ENCODE measurements around the gene POLR2F.

Gene POLR2F

DNA sequence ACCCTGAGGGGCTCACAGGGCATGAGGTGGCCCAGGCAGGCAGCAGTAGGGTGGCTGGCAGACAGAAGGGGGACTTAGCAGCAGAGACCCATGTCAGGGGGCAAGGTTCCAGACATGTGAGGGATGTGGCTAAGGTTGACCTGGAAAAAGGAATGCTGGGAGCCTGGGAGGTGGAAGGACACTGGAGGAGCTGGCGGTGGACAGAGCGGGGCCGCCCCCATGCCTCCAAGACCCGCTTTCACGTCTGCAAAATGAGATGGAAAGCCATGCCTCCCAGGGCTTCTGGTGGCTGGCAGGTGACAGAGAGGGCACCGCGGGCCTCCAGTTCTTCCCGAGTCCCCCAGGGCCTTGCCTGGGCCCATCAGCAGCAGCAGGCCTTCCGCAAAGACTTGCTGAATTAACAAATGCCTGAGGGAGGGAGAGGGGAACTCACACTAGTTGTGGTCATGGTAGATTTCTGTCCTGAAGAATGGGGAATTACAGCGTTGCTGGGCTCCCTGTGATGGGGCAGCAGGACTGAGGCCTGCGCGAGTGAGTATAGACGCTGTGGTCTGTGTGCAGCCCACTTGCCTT, 53.9 kb downstream of the POLR2F start:
- TF ChIP-seq TCF12 (IDR thresholded peaks at IDR 0.05; ENCODE audit: low read depth) (no peak), YY1 (IDR thresholded peaks at IDR 0.05; ENCODE audit: low read depth) (no peak), RAD21 (IDR thresholded peaks at IDR 0.05; ENCODE audit: low read depth) (no peak), EGR1 (IDR thresholded peaks at IDR 0.05) (no peak)
- TF ChIP-seq, protein P1, sequence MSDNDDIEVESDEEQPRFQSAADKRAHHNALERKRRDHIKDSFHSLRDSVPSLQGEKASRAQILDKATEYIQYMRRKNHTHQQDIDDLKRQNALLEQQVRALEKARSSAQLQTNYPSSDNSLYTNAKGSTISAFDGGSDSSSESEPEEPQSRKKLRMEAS (IDR thresholded peaks at IDR 0.05) = no peak
- TF ChIP-seq, protein P2, sequence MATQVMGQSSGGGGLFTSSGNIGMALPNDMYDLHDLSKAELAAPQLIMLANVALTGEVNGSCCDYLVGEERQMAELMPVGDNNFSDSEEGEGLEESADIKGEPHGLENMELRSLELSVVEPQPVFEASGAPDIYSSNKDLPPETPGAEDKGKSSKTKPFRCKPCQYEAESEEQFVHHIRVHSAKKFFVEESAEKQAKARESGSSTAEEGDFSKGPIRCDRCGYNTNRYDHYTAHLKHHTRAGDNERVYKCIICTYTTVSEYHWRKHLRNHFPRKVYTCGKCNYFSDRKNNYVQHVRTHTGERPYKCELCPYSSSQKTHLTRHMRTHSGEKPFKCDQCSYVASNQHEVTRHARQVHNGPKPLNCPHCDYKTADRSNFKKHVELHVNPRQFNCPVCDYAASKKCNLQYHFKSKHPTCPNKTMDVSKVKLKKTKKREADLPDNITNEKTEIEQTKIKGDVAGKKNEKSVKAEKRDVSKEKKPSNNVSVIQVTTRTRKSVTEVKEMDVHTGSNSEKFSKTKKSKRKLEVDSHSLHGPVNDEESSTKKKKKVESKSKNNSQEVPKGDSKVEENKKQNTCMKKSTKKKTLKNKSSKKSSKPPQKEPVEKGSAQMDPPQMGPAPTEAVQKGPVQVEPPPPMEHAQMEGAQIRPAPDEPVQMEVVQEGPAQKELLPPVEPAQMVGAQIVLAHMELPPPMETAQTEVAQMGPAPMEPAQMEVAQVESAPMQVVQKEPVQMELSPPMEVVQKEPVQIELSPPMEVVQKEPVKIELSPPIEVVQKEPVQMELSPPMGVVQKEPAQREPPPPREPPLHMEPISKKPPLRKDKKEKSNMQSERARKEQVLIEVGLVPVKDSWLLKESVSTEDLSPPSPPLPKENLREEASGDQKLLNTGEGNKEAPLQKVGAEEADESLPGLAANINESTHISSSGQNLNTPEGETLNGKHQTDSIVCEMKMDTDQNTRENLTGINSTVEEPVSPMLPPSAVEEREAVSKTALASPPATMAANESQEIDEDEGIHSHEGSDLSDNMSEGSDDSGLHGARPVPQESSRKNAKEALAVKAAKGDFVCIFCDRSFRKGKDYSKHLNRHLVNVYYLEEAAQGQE (IDR thresholded peaks at IDR 0.05; ENCODE audit: low read depth) = no peak

DNA sequence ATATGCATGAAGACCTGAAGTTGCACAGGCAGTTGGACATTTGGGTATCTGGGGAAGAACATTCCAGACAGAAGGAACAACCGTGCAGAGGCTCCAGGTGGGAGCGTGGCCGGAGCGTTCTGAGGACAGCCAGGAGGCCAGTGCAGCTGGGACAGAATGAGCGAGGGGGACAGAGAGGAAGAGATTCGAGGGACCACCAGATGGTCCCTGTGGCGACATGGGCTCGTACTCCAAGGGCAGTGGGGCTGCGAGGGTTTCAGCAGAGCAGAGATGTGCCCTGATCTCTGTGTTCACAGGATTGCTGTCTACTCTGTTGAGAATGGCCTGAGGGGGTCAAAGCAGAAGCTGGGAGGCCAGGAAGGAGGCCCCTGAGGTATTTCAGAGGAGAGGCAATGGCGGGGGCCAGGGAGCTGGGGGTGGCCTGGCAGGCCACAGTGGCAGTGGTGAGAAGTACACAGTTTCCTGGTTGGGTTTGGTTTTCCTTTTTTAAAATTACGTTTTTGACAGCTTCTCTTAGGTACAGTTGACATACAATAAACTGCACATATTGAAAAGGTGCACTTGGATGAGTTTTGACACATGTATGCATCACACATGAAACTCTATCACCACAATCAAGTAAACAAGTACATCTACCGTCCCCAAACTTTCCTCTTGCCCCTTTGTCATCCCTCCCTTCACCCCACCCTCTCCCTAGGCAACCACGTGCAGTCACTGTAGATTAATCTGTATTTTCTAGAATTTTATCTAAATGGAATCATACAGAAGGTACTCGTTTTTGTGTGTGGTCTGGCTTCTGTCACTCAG, 55.7 kb downstream of the POLR2F start:
- TF ChIP-seq FOXM1 (IDR thresholded peaks at IDR 0.05; ENCODE audit: borderline replicate concordance, low read depth) = no peak
- no peak for TF ChIP-seq EGR1 (IDR thresholded peaks at IDR 0.05)
- TF ChIP-seq ZBTB7A (IDR thresholded peaks at IDR 0.05; ENCODE audit: low read depth) = no peak
- TF ChIP-seq RAD21 (IDR thresholded peaks at IDR 0.05; ENCODE audit: low read depth) = no peak
- TF ChIP-seq YY1 (IDR thresholded peaks at IDR 0.05; ENCODE audit: low read depth) = no peak
- TF ChIP-seq TAF1 (IDR thresholded peaks at IDR 0.05; ENCODE audit: low read depth) = no peak
- no peak for TF ChIP-seq TCF12 (IDR thresholded peaks at IDR 0.05; ENCODE audit: low read depth)
- TF ChIP-seq, protein P1 (IDR thresholded peaks at IDR 0.05) = no peak
- TF ChIP-seq, protein P2 (IDR thresholded peaks at IDR 0.05; ENCODE audit: low read depth) = no peak
- no peak for TF ChIP-seq CEBPB (IDR thresholded peaks at IDR 0.05)
- TF ChIP-seq EP300 (IDR thresholded peaks at IDR 0.05; ENCODE audit: borderline replicate concordance) = no peak
- no peak for TF ChIP-seq TEAD4 (IDR thresholded peaks at IDR 0.05)
- TF ChIP-seq NFIC (IDR thresholded peaks at IDR 0.05) = no peak
- no peak for TF ChIP-seq CREB1 (IDR thresholded peaks at IDR 0.05; ENCODE audit: low read depth)
- TF ChIP-seq, protein P3, sequence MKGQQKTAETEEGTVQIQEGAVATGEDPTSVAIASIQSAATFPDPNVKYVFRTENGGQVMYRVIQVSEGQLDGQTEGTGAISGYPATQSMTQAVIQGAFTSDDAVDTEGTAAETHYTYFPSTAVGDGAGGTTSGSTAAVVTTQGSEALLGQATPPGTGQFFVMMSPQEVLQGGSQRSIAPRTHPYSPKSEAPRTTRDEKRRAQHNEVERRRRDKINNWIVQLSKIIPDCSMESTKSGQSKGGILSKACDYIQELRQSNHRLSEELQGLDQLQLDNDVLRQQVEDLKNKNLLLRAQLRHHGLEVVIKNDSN (IDR thresholded peaks at IDR 0.05) = no peak

DNA sequence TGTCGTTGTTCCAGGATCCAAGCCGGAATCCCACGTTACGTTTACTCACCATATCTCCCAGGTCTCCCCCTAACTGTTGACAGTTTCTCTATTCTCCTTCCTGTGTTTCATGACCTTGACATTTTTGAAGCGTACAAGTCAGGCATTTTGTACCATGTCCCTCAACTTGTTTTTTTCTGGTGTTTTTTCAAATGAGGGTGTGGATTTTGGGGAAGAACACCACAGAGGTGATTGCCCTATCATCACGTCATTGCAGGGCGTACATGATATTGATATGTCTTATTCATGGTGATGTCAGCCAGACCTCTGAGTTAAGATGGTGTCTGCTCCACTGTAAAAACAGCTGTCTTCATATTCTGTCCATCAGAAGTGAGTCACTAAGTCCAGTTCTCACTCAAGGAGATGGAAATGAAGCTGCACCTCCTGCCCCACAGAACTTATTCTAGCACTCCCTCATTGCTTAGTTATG, 59.1 kb downstream of the POLR2F start:
- no peak for TF ChIP-seq TEAD4 (IDR thresholded peaks at IDR 0.05)
- TF ChIP-seq CEBPB (IDR thresholded peaks at IDR 0.05) = no peak
- TF ChIP-seq, protein P1 (IDR thresholded peaks at IDR 0.05) = no peak
- no peak for TF ChIP-seq NFIC (IDR thresholded peaks at IDR 0.05)
- no peak for TF ChIP-seq EGR1 (IDR thresholded peaks at IDR 0.05)

DNA sequence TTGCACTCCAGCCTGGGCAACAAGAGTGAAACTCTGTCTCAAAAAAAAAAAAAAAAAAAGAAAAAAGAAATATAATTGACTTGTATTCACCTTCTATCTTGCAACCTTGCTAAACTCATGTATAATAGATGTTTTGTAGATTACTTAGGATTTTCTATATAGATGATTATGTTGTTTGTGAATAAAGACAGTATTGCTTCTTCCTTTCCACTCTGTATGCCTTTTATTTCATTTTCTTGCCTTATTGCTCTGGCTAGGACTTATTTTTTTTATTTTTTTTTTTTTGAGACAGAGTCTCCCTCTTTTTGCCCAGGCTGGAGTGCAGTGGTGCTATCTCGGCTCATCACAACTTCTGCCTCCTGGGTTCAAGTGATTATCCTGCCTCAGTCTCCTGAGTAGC, 60.6 kb downstream of the POLR2F start:
- TF ChIP-seq, protein P2 (IDR thresholded peaks at IDR 0.05; ENCODE audit: low read depth) = no peak
- TF ChIP-seq RAD21 (IDR thresholded peaks at IDR 0.05; ENCODE audit: low read depth) = no peak
- TF ChIP-seq EGR1 (IDR thresholded peaks at IDR 0.05) = no peak
- TF ChIP-seq, protein P1 (IDR thresholded peaks at IDR 0.05) = no peak
- no peak for TF ChIP-seq CREB1 (IDR thresholded peaks at IDR 0.05; ENCODE audit: low read depth)
- no peak for TF ChIP-seq FOXM1 (IDR thresholded peaks at IDR 0.05; ENCODE audit: borderline replicate concordance, low read depth)
- no peak for TF ChIP-seq ZBTB7A (IDR thresholded peaks at IDR 0.05; ENCODE audit: low read depth)
- TF ChIP-seq YY1 (IDR thresholded peaks at IDR 0.05; ENCODE audit: low read depth) = no peak
- TF ChIP-seq, protein P3 (IDR thresholded peaks at IDR 0.05) = no peak
- no peak for TF ChIP-seq NFIC (IDR thresholded peaks at IDR 0.05)
- TF ChIP-seq CEBPB (IDR thresholded peaks at IDR 0.05) = no peak
- no peak for TF ChIP-seq EP300 (IDR thresholded peaks at IDR 0.05; ENCODE audit: borderline replicate concordance)
- no peak for TF ChIP-seq TCF12 (IDR thresholded peaks at IDR 0.05; ENCODE audit: low read depth)
- TF ChIP-seq TAF1 (IDR thresholded peaks at IDR 0.05; ENCODE audit: low read depth) = no peak
- no peak for TF ChIP-seq TEAD4 (IDR thresholded peaks at IDR 0.05)

All from Ishikawa (cell line).